ENCODE measurements around the gene EEIG2.
A peak's percentile ranks its signal among the peaks of the same experiment; 100 is the strongest.
"Not testable (repeated sequence)": the region's sequence is repeated elsewhere in the genome, so short reads cannot be mapped to it uniquely, and the experiment has no call there.

EEIG2 gene

DNA sequence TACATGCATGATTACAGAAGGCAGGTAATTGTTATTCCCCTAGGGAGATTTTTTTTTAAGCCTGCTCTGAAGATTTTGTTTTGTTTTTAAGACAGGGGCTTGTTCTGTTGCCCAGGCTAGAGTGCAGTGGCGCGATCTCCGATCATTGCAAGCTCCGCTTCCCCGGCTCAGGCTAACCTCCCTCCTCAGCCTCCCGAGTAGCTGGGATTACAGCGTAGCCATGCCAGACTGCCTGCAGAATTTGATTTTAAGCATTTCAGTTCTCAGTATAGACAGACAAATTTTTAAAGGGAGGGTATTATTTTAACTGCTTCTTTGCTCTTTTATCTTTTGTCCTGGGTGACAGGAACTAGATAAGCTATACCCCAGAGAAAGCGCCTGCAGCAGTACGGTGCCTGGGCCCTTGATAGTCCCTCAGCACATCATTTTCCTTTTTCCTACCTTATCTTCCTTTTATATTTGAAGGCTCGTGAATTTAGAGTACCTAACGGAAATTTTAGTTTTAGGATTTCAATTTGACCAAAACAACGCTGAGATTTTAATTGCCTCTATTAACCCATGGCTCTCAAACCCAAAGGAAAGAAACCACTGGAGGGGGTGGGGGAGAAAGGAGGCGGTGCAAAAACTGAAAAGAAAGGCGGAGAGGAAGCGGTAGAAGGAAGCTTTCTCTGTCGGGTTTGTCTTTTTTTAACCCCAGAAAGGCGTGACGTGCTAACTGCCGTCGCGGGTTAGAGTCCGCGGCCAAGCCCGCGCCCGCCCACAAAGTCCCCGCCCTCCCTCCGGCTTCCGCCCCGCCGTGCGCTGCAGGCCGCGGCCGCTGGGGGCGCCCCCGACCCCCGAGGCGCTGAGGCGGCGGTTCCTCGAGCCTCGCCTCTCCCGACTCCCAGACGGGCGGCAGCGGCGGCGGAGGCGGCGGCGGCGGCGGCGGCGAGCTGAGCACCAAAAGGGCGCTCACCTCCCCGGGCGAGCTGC, at the start of gene EEIG2:
Gene EEIG2, plus strand, starts transcription at position 886 of the 972 bp plus-strand sequence. CDS start 329 bp downstream, outside the sequence.
- TF ChIP-seq, protein P1, sequence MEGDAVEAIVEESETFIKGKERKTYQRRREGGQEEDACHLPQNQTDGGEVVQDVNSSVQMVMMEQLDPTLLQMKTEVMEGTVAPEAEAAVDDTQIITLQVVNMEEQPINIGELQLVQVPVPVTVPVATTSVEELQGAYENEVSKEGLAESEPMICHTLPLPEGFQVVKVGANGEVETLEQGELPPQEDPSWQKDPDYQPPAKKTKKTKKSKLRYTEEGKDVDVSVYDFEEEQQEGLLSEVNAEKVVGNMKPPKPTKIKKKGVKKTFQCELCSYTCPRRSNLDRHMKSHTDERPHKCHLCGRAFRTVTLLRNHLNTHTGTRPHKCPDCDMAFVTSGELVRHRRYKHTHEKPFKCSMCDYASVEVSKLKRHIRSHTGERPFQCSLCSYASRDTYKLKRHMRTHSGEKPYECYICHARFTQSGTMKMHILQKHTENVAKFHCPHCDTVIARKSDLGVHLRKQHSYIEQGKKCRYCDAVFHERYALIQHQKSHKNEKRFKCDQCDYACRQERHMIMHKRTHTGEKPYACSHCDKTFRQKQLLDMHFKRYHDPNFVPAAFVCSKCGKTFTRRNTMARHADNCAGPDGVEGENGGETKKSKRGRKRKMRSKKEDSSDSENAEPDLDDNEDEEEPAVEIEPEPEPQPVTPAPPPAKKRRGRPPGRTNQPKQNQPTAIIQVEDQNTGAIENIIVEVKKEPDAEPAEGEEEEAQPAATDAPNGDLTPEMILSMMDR (IDR thresholded peaks at IDR 0.05; ENCODE audit: low read depth, low read length, missing control alignments), result peak; percentile 72
- peak; percentile 75 for DNase-seq (ENCODE audit: low read depth)

DNA sequence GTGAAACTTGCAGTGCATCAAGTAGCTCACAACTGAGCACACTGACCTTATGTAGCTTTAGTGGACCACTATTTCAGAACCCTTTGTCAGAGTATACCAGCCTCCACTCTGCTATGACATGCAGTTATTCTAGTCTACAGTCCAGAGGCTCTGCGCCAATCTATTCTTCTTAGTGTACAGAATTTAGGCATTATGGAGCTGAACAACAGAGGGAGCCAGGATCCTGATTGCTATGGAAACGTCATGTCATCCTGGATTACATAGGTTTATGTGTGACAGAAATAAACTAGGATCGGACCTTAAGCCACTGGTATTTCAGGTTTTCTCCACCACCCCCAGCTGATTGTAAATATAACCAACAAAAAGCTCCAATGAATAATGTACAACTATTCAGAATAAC, 48.1 kb upstream of the EEIG2 start:
- no peak for DNase-seq (ENCODE audit: low read depth)
- TF ChIP-seq, protein P1 (IDR thresholded peaks at IDR 0.05; ENCODE audit: low read depth, low read length, missing control alignments), result no peak
- H3K4me3 ChIP-seq (ENCODE audit: low read depth, low read length), result no peak overlapping the region

More for the DNA sequence above, at the start of gene EEIG2:
- peak within 1 kb of the TSS; percentile 56 for H3K4me3 ChIP-seq (ENCODE audit: low read depth, low read length)

GRCh38 chr1:108512239-108513043, 47.5 kb upstream of the EEIG2 start:
- DNase-seq (ENCODE audit: low read depth), result no peak
- TF ChIP-seq, protein P1 (IDR thresholded peaks at IDR 0.05; ENCODE audit: low read depth, low read length, missing control alignments), result peak; percentile 69
- H3K4me3 ChIP-seq (ENCODE audit: low read depth, low read length), result no peak overlapping the region

DNA sequence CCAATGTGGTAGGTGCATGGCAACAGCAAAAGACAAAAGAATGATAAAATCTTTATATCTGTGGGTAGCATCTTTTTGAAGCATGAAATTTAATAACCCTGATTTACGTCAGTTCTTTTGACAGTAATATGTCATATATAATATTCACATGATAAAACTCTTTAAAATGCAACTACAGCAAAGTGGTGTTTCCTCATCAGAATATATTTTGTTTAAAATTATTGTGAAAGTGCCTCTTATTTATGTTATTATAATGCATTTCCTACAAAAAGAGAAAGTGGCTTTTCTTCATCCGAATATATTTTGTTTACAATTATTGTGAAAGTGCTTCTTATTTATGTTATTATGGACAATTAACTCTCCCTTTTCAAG, 46.9 kb upstream of the EEIG2 start:
- TF ChIP-seq, protein P1 (IDR thresholded peaks at IDR 0.05; ENCODE audit: low read depth, low read length, missing control alignments), result no peak
- no peak for DNase-seq (ENCODE audit: low read depth)
- H3K4me3 ChIP-seq (ENCODE audit: low read depth, low read length), result no peak overlapping the region

DNA sequence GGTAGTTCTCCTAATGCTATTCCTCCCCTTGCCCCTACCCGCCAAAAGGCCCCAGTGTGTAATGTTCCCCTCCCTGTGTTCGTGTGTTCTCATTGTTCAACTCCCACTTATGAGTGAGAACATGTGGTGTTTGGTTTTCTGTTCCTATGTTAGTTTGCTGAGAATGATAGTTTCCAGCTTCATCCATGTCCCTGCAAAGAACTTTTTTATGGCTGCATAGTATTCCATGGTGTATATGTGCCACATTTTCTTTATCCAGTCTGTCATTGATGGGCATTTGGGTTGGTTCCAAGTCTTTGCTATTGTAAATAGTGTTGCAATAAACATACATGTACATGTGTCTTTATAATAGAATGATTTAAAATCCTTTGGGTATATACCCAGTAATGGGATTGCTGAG, 46.0 kb upstream of the EEIG2 start:
- not testable (repeated sequence) for H3K4me3 ChIP-seq (ENCODE audit: low read depth, low read length); DNase-seq (ENCODE audit: low read depth)

DNA sequence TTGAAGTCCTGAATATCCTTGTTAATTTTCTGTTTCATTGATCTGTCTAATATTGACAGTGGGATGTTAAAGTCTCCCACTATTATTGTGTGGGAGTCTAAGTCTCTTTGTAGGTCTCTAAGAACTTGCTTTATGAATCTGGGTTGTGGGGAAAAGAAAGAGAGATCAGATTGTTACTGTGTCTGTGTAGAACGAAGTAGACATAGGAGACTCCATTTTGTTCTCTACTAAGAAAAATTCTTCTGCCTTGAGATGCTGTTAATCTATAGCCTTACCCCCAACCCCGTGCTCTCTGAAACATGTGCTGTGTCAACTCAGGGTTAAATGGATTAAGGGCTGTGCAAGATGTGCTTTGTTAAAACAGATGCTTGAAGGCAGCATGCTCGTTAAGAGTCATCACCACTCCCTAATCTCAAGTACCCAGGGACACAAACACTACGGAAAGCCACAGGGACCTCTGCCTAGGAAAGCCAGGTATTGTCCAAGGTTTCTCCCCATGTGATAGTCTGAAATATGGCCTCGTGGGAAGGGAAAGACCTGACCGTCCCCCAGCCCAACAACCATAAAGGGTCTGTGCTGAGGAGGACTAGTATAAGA, 42.5 kb upstream of the EEIG2 start:
- DNase-seq (ENCODE audit: low read depth); H3K4me3 ChIP-seq (ENCODE audit: low read depth, low read length): not testable (repeated sequence)

DNA sequence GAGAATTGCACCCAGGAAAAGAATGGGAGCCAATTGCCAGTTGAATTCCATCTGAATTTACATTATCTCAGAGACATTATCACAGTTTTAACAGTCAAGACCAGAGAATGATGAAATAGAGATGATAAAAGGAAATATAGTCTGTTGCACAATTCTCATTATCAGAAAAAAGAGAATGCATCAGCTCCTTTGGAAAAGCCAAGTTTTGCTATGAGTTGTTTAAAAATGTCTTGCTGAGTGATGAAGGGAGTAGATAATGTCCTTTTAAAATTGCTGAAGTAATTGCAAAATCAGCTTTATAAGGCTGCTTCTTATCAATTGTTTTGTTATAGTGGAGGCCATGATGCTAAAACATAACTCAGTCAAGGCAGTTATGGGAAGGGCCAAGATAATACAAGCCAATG, 37.9 kb upstream of the EEIG2 start:
- no peak overlapping the region for H3K4me3 ChIP-seq (ENCODE audit: low read depth, low read length)
- TF ChIP-seq, protein P1 (IDR thresholded peaks at IDR 0.05; ENCODE audit: low read depth, low read length, missing control alignments), result no peak

More for the DNA sequence above, 37.9 kb upstream of the EEIG2 start:
- no peak for DNase-seq (ENCODE audit: low read depth)

All from GM12864 (cell line).